Sciatic nerve (tissue), 2 donors: ENCODE data around the gene NPAS3. TPM values are rescaled to one million over a fixed set of nuclear protein-coding genes. Genes with fewer than 3 reads are reported as not detected.
A peak's percentile ranks its signal among the peaks of the same experiment; 100 is the strongest.

Experiments used
- ATAC-seq: fragments of 200-7000 bp; cut with Tn5 transposase; one replicate; pipeline ENCODE4 v1.9.1; 2020; ENCODE audit warnings: mild to moderate bottlenecking, moderate library complexity
- DNase-seq: peaks from one replicate; pipeline ENCODE4 v3.0.0-alpha.2; 2020; ENCODE audit warnings: low spot score
- intact Hi-C: fragments of 100-400 bp; cut with DNase I; formaldehyde crosslinking; loops from one replicate; pipeline ENCODE4 v1.14.2; 2022
- total RNA-seq: library from RNA; stranded (reverse); fragmentation: NEBNext Ultra II Directional; extraction: Animal tissue kit (Norgen Biotek cat#: 25700); gene quantifications from one replicate; pipeline ENCODE4 v1.2.1, GENCODE V29; 2021
- donor health status: DM: no; HTN: no; CAD: no.
- donor health status: DM: no; HTN: no; CAD: no.

The NPAS3 gene
- total RNA-seq, 1 donor from 2014 or later = 14.6 TPM

DNA sequence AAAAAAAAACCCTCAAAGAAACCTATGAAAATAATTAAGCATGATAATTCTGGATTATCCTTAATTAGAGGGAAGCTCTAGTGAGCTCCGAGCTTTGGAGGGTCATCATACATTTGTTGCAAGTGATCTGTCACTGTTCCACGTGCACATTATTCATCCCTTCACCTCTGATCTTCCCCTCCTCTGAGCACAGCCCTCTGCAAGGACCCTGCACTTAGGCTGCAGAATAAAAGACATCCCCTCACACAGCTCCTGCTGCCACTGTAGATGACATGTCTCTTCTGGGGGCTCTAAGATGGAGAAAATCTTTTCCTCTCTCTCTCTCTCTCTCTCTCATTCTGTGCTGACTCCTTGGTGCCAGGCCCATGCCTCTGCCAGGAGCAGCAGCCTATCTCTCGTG, 711.8 kb downstream of the NPAS3 start:
- intact Hi-C loops = no loop called here
- no peak for ATAC-seq
- DNase-seq = no peak

DNA sequence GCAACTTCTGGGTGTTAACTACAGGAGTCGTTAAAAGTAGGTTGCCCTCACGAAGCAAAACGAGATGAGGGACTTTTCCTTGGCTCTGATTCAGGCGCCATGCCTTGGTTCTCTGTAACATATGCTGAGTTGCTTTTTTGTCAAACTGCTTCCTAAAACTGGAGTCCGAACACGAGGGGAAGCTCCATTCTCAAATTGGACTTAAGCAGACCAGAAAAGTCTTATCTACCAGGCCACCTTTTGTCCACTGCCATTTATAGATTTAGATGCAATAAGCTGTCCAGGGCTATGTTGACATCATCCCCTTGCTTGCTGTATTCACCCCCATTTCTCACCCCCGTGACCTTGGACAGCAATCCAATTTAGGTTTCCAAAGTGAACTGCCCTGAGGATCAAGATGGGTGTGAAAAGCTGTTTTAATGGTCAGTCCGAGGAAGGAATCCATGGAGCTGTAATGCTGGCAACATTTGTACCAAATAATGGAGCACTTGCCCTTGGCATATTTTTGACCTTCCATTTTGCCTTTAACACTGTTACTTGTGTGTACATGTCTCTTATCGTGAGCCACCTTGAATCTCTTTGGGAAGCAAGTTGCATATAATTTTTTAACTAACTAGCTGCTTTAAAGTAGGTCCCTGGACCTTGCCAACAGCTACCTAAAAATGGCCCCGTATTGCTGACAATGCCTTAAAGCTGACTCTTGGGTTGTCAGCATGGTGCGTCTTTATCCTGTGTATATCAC, 714.1 kb downstream of the NPAS3 start:
- DNase-seq (no peak), ATAC-seq (no peak)
- intact Hi-C loops = no loop called here

DNA sequence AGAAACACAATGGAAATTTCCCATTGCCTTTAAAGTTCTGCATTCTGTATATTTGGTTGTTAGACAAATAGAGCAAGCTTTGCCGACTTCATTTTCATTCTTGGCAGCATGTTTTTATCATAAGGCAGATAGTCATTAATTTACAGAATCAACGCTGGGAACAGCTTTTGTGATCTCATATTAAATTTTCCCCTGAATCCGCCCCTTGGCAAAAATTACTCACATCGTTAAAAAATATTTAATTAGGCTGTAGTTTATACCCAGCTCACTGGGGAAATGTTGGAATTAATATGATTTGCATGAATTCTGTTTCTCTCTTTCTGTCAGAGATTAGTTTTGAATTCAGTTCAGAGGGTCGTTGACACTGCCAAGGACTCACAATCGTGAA, 714.6 kb downstream of the NPAS3 start:
- intact Hi-C loops = no loop called here
- DNase-seq (no peak), ATAC-seq (no peak)

DNA sequence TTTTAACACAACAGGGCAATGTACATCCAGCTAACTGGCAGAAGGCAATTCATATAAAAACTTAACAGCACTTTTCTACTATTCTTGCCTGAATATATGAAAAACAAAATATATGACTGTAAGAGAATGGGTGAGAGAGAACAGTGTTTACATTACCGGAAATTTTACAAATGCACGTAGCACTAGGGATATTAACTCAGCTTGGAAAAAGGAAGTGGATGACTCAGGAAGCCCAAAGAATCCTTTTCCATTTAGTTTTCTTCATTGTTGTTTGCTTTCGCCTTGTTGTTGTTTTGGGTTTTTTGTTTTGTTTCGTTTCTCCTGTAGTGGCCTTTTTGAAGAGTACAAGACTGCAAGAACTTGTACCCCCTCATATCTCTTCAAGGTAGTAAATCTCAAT, 716.7 kb downstream of the NPAS3 start:
- DNase-seq (no peak), ATAC-seq (no peak)
- intact Hi-C loops = no loop called here

DNA sequence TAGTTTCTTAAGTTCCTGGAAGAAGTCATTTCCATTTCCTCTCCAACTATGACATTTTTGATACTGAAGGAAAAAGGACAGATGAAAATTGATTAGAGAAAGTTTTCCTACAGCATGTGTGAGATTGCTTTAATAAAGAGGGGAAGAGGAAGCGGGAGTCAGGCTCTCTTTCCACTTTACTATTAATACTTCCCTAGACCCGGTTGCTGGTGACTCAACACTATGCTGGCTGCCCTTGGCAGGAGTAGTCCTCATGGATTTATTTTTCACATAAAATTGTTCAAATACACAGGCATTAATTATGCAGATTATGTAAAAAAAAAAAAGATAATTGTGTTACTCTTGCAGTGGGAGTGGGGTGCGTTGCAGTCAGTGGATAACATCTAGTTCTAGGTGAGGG, 718.8 kb downstream of the NPAS3 start:
- DNase-seq (no peak), ATAC-seq (no peak)
- intact Hi-C loops = no loop called here

DNA sequence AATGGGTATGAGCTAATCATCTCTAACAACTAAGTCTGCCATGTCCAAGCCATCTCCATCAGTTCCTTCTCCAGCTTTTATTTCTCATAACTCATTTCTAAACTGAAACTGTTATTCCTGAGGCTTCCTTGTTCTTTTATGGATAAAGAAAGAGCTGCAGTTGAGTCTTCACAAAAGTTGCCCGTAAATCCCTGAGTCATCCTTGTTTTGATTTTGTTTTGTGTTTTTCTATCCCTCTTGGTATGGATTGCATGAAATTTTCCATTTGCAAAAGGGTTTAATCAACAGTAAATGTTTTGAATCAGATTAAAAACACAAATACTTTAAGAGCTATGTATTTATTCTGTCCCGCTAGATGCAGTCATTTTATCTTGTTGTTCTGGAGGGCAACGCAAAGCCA, 721.6 kb downstream of the NPAS3 start:
- intact Hi-C loops = no loop called here
- ATAC-seq = no peak
- no peak for DNase-seq

DNA sequence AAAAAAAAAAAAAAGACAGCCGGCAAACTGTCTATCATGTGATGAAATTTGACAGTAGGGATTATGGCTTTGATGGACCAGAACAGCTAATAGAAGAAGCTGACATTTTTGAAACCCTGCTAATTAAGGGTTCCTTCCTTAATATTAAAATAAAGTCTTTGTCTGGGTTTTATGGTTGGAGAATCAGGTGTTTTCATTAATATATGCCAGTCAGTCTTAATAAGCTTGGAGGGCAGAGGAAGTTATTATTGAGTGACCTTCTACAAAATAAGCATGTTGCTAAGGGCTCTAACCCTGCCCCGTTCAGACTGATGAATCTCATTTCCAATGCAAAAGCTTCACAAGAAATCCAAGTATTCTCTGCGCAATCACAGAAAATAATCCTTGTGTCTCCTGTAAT, 722.4 kb downstream of the NPAS3 start:
- DNase-seq (no peak), ATAC-seq (no peak)
- intact Hi-C loops = no loop called here

DNA sequence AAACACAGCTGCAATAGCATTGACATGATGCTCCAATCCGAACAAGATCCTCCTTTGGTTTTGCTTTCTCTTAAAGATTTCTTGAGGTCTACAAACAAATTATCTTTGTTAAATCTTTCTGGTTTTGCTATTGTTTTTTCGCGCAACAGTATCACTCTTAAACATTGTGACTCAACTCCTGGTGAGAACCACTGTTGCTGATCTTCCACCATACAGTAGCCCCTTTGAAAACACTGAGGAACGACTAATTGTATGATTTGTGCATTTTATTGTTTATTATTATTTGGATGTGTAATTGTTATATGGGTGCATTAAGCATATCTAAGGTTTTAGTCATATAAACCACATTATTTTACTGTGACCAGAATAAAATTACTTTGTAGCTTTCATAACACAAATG, 729.4 kb downstream of the NPAS3 start:
- intact Hi-C loops = no loop called here
- no peak for DNase-seq
- ATAC-seq = no peak

DNA sequence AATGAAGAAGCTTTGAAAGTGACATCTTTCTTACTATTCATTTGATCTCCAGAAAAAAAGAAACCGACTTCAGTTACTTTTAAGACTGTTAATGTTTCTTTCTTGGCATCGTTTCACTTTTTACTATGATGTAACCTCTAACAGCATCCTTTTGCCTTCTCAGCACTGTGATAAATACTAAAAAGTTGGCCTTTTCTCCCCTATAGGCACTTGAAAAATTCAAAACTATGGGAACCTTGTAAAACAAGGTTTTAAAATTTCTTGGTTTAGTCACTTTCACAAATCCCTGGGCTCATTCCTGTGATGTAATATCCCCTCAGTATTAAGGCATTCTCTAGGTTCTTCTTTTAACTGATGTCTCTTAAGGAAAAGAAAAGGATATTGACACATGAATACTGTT, 730.4 kb downstream of the NPAS3 start:
- no peak for ATAC-seq

DNA sequence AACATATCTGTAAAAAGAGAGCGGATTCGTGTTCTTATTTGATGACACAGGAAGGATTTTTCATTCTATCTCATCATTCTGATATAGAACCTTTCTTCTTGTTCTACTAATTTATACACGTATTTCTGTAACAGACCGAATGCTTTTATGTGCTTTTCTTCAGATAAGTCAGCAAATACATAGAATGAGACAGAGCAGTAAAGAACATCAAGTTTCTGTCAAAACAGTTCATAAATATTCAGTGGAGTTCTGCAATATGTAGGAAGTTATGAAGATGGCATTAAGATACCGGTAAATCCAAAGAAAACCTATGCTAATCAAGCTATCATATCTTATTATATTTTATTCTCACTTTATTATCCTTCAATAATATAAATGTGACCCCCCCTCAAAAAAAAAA, 731.6 kb downstream of the NPAS3 start:
- DNase-seq (no peak), ATAC-seq (no peak)
- intact Hi-C loops = no loop called here

More for the DNA sequence above, 730.4 kb downstream of the NPAS3 start:
- no peak for DNase-seq
- intact Hi-C loops = no loop called here

DNA sequence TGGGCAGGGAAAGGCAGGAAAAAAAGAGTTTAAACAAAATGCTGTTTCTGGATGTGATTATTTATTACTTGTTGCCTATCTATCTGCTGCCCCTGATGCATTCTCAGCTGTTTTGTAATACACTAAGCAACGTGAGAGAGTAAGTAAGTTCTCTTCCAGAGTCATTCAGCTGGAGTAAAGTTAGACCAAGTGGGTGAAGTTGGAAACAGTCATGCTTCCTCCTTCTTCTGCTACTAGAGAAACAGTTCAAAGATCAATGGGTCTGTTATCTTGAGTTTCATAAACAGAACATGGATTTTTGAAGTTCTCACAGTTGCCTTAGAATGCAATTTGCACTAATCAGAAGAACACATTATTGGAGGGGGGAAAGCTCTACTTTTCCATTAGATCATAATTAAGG, 732.9 kb downstream of the NPAS3 start:
- DNase-seq (no peak), ATAC-seq (no peak)
- intact Hi-C loops = no loop called here

DNA sequence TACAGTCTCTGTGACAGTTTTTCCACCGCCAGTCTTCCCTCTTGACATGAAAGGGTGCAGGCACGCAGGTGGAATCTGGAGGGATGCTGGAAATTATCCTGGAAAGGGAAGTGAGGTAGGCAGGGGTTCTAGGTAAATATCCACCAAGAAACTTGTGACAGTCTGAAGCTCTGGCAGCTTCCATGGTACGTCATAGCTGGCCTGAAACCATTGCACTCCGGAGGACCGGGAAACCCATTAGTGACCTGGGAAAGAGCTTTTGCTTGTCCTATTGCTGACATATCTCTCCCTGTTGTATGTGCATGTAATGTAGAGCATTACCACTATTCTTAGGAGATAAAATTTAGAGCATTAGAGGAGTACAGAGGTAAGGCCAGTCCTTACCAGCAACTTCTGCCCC, 736.2 kb downstream of the NPAS3 start:
- intact Hi-C loops = no loop called here
- DNase-seq = no peak
- ATAC-seq = no peak

DNA sequence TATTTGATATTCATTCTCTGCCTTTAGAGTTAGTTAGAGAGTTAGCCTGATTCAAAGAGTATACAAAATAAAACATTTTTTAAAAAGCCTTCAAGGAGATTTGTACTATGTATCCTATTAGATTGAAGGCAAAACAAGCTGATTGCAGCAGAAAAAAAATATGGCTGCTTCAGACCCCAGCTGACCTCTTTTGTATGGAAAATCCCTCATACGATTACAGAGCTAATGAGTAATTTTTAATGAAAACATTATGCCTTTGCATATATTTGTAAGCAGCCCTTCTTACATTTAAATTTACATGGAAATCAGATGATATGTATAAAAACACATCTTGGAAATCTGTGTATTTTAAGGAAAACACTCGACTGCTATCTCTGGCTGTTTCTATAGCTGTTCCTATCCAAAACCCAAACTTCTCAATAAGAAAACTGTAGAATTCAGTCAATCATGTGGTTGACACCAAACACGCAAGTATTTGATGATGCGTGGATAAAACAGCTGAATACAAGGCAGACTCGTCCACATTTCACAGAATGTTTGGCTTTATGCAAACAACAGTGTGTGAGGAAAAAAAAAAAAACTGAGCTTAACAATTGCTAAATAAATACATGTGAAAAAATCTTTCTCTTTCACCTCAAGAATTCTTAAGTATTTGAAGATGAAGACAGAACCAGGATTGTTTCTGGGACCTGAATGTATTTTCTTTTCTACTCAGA, 736.9 kb downstream of the NPAS3 start:
- intact Hi-C loops = no loop called here
- no peak for DNase-seq
- no peak for ATAC-seq

DNA sequence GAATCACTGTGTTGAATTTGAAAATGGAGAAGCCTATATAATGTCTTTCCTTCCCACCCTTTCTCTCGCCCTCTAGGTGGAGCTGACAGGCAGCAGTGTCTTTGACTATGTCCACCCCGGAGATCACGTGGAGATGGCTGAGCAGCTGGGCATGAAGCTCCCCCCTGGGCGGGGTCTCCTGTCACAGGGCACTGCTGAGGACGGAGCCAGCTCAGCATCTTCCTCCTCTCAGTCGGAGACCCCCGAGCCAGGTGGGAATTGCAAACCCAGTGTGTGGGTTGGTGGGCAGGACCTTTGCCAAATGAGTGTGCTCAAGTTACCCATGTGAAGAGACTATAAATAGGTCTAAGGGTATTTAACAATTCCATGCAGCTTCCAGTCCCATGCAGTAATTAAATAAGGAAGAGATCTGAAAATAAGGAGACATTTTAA, 737.5 kb downstream of the NPAS3 start:
- ATAC-seq (peak; percentile 82), DNase-seq (peak; percentile 61)
- intact Hi-C loops = no loop called here

DNA sequence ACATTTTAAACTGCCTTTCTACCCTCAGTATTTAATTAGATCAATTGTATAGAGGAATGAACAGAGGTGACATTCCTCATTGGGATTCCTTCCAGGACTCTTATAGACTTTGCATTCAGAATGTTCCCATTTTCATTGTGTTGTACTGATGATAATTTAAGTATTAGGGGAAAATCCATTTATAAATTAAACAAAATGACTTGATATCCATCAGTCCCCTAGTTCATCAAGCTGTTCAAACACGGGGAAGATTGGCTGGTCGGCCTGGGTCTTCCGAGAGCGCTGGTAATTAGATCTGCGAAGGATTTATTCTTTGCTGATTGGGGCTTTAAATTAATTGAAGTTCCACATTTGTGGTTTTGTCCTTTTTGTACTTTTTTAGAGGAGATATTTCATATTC, 738.2 kb downstream of the NPAS3 start:
- DNase-seq (no peak), ATAC-seq (no peak)
- intact Hi-C loops = no loop called here

DNA sequence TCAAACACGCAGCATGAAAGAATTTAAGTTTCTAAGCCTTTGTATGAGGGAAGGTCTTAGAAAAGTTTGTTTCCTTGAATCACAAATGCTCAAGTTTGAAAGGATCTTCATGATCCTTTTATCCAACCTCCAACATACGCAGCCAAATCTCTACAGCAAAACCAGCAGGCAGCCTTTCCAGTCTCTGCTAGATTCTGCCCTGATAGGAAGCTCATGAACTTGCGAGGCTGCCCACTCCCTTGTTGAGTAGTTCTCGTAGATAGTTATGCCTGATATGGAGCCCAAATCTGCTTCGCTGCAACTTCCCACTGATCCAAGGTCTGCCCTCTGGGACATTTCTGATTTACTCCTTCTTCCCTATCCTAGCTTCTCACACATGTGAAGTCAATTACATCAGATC, 739.3 kb downstream of the NPAS3 start:
- no peak for ATAC-seq
- no peak for DNase-seq
- intact Hi-C loops = no loop called here

DNA sequence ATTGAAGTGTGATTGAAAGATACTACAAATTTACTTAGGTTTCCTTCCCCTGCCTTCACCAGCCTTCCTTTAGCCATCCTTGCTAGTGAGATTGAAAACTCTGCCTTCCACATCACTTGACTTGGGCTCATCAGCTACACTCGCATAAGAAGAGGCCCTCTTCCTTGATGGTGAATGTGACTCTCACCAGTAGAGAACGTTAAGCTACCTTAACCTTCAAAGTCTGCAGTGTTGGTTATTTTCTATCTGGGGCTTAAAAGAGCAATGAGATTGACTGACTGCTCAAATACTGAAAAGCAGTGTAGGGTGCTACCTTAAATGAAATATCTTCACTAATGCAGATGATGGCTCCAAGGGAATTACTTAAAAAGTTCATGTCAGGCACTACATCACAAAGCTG, 740.3 kb downstream of the NPAS3 start:
- intact Hi-C loops = no loop called here
- ATAC-seq (no peak), DNase-seq (no peak)

DNA sequence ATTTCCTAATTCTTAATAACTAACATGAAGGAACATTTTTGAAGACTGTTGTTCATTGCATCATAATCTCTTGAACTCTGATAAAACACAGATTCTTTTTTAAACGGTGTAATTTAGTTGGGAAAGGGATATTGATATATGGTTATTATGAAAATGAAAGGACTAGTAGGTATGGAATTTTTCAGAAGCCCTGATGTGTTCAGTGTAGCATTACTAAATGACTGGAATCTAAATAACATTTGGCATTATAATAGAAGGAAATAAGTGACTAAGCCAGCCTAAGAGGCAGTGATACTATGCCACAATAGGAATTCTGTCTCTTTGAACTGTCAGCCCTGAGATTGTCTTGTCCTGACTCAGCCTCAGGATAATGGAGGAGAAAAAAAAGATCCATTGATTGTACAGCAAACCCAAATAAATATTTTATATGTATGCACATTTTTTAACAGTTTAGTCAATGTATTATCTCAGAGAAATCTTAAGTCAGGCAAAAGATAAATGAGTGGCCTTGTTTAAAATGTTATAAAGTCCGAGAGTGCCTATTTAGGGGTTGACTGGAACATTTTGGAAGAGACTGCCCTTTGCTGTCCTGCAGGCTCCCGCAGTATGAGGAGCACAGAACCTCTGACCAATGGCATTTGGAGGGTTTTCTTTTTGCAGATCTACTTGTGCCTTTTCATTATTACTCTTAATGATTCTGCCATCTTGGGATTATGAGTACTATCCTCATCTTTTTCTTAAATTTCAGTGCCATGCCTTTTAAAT, 741.0 kb downstream of the NPAS3 start:
- intact Hi-C loops = no loop called here
- DNase-seq (no peak), ATAC-seq (no peak)

DNA sequence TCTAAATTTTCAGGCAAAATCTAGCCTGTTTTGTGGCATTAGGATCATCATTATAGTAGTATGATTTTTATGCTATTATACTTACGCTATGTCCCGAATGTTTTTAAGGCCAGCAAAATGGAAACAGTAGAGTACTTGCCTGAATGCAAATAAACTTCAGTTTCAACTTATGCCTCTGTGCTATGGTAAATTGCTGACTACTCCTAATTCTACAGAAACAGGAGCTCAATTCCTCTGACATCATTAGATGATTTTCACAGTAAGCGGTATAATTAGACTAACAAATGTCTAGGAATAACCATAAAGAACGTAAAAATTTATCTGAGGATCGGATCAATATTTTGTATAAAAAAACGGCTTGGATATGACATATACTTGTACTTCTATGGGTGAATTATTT, 742.2 kb downstream of the NPAS3 start:
- DNase-seq = no peak
- intact Hi-C loops = no loop called here
- ATAC-seq = no peak

DNA sequence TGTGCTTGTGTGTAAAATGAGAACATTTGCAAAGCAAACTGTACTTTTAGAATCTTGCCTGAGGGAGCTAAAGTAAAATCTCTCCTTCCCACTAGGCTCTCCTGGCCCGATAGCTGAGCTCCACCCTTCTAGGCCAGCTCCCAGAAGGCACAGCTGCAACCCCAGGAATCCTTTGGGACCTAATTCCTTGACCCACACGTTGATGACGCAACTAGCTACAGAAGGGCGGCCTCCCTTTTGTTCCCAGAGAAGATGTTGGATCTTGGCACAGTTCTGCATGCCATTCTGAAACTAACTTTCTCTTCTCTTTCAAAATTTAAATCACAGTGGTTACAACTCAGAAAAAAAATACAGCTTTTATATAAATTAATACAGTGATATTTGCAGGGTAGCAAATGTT, 744.1 kb downstream of the NPAS3 start:
- ATAC-seq (peak; percentile 98), DNase-seq (peak; percentile 71)
- intact Hi-C loops = no loop called here
